HG02763 (cell line): ENCODE measurements around the gene ADGRG3.

Experiments
- ATAC-seq: cut with Tn5 transposase; IDR thresholded peaks from one replicate; pipeline ENCODE4 v1.9.1; 2021; ENCODE audit warnings: mild to moderate bottlenecking, moderate library complexity; ENCODE audit not compliant: unreplicated experiment

Gene ADGRG3

GRCh38 chr16:57668263-57668571 lies at the start of gene ADGRG3:
Gene ADGRG3 (plus strand): TSS chr16:57668306. CDS start chr16:57668348, 42 bp downstream.
- ATAC-seq: no peak

GRCh38 chr16:57619133-57619605 lies 48.9 kb upstream of the ADGRG3 start:
- ATAC-seq: no peak

- no peak for ATAC-seq
Observed at GRCh38 chr16:57619606-57620334, 48.3 kb upstream of the ADGRG3 start.

GRCh38 chr16:57620335-57621231 lies 47.5 kb upstream of the ADGRG3 start:
- ATAC-seq: no peak

GRCh38 chr16:57621521-57622271 lies 46.4 kb upstream of the ADGRG3 start:
- no peak for ATAC-seq

- no peak for ATAC-seq
Observed at GRCh38 chr16:57622361-57623250, 45.5 kb upstream of the ADGRG3 start.

- no peak for ATAC-seq
Observed at GRCh38 chr16:57623251-57624043, 44.7 kb upstream of the ADGRG3 start.

GRCh38 chr16:57624044-57624688 lies 43.9 kb upstream of the ADGRG3 start:
- no peak for ATAC-seq

- no peak for ATAC-seq
Observed at GRCh38 chr16:57624806-57625500, 43.2 kb upstream of the ADGRG3 start.

GRCh38 chr16:57626420-57627170 lies 41.5 kb upstream of the ADGRG3 start:
- no peak for ATAC-seq

GRCh38 chr16:57627184-57627871 lies 40.8 kb upstream of the ADGRG3 start:
- ATAC-seq: no peak

GRCh38 chr16:57628008-57628781 lies 39.9 kb upstream of the ADGRG3 start, which contains the start of gene ADGRG1:
Gene ADGRG1 (plus strand): TSS chr16:57628630. CDS start chr16:57650288, 21,658 bp downstream.
- ATAC-seq: no peak

GRCh38 chr16:57628783-57629293 lies 39.3 kb upstream of the ADGRG3 start:
- no peak for ATAC-seq

- no peak for ATAC-seq
Observed at GRCh38 chr16:57629516-57630406, 38.3 kb upstream of the ADGRG3 start.

- ATAC-seq: no peak
Observed at GRCh38 chr16:57630407-57630797, 37.7 kb upstream of the ADGRG3 start.
